GM12878 (cell line): ENCODE measurements around the gene CARM1.
A peak's percentile ranks its signal among the peaks of the same experiment; 100 is the strongest.

Source experiments
- EP300 ChIP-seq, 2 experiments: fragments of 150-350 bp in 1 of 2; IDR thresholded peaks; 2 replicates each; pipeline ENCODE4 v1.6.1; 2011 to 2012; ENCODE audit warnings: low read depth in 2 of 2, low read length in 2 of 2, borderline replicate concordance in 1 of 2, improper control_type of control experiment in 1 of 2, inconsistent platforms in 1 of 2; ENCODE audit not compliant: control insufficient read depth in 1 of 2
- MEF2A ChIP-seq: IDR thresholded peaks from 2 replicates; pipeline ENCODE4 v1.6.1; 2011; ENCODE audit warnings: low read depth, mild to moderate bottlenecking, low read length, moderate library complexity; ENCODE audit not compliant: insufficient read depth
- POLR2A ChIP-seq: IDR thresholded peaks from 2 replicates; pipeline ENCODE4 v1.6.1; 2011; ENCODE audit warnings: low read depth, mild to moderate bottlenecking, low read length
- POLR2AphosphoS2 ChIP-seq: IDR thresholded peaks from 2 replicates; pipeline ENCODE4 v1.6.1; 2011; ENCODE audit warnings: low read depth, mild to moderate bottlenecking, low read length, improper control_type of control experiment, moderate library complexity
- YY1 ChIP-seq: IDR thresholded peaks from 2 replicates; pipeline ENCODE4 v1.6.1; 2011; ENCODE audit warnings: low read depth, mild to moderate bottlenecking, low read length

DNA sequence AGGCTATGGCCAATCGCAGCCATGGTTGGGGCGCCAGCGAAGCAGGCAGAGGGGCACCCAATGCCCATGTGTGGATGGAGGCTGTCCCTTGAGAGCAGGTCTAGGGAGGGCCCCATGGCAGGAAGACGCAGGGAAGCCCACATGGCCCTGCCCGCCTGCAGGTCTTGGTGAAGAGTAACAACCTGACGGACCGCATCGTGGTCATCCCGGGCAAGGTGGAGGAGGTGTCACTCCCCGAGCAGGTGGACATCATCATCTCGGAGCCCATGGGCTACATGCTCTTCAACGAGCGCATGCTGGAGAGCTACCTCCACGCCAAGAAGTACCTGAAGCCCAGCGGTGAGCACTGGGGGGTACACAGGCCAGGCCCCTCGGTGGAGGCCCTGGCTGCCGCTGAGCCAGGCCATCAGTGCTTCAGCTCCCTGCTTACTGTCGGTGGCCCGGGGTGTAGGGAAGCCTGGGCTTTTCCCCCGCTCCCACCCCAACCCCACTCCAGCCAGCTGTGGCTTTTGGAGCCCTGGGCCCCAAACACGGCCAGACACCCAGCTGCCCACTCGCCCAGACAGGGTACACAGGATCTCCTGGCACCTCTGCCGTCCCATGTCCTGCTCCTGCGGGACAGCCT is 42.5 kb downstream of the CARM1 start:
- TF ChIP-seq EP300 (IDR thresholded peaks at IDR 0.05; ENCODE audit: borderline replicate concordance in 1 of 2, control insufficient read depth in 1 of 2, low read depth in 2 of 2, low read length in 2 of 2) (no peak), POLR2AphosphoS2 (no peak), YY1 (no peak), MEF2A (no peak), POLR2A (0 out of 2 replicates have a peak, but pooled peaks have one; percentile 0)
